A549 treated with GW870086 at 1 μM for 4 hours (cell line): ENCODE results near the gene SNX19. TPM values are rescaled to one million over a fixed set of nuclear protein-coding genes. Genes with fewer than 3 reads are reported as not detected.

Experiments used
- total RNA-seq: library from RNA; stranded (reverse); fragments of 200-300 nt; extraction: Qiagen RNA extraction; gene quantifications from 5 replicates; pipeline ENCODE4 v1.2.3, GENCODE V29; 2022; ENCODE audit warnings: low read depth

SNX19 gene, protein sequence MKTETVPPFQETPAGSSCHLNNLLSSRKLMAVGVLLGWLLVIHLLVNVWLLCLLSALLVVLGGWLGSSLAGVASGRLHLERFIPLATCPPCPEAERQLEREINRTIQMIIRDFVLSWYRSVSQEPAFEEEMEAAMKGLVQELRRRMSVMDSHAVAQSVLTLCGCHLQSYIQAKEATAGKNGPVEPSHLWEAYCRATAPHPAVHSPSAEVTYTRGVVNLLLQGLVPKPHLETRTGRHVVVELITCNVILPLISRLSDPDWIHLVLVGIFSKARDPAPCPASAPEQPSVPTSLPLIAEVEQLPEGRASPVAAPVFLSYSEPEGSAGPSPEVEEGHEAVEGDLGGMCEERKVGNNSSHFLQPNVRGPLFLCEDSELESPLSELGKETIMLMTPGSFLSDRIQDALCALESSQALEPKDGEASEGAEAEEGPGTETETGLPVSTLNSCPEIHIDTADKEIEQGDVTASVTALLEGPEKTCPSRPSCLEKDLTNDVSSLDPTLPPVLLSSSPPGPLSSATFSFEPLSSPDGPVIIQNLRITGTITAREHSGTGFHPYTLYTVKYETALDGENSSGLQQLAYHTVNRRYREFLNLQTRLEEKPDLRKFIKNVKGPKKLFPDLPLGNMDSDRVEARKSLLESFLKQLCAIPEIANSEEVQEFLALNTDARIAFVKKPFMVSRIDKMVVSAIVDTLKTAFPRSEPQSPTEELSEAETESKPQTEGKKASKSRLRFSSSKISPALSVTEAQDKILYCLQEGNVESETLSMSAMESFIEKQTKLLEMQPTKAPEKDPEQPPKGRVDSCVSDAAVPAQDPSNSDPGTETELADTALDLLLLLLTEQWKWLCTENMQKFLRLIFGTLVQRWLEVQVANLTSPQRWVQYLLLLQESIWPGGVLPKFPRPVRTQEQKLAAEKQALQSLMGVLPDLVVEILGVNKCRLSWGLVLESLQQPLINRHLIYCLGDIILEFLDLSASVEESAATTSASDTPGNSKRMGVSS
- 11.8 to 15.1 TPM (median 13.5 TPM) in 5 replicates for total RNA-seq

GRCh38 chr11:130916238-130916855, at the start of gene SNX19:
SNX19 (minus strand) TSS chr11:130916479; CDS start chr11:130915939, 540 bp downstream.

